ENCODE measurements around the gene SLC25A45. TPM values are rescaled to one million over a fixed set of nuclear protein-coding genes. Genes with fewer than 3 reads are reported as not detected.

The SLC25A45 gene
- total RNA-seq, 1 donor from 2014 or later, result 7.1 TPM

DNA sequence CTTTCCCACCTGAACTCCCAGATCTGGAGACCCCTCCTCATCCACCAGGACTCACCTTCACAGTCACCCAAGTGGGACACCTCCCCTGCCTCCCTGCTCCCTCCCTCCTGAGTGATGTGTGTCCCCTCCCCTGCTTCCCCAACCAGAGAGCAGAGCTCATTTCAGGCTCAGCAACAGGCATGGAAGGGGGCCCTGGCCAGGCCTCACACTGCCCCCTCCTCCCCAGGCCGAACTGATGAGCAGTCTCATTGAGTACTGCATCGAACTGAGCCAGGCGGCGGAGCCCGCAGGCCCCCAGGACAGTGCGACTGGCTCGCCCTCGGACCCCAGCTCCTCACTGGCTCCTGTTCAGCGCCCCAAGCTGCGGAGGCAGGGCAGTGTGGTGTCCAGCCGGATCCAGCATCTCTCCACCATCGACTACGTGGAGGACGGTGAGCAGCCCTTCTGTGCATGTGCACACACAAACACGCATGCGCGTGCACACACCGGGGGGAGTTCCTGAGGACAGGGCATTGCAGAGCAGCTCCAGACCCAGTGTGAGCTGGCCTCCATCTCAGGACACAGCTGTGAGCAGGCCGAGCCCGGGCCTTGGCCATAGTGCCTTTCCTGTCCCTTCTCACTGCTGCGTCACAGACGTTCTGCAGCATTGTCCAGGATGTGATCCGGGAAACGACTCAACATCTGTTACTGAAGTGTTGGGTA, 22.3 kb upstream of the SLC25A45 start:
- DNase-seq (ENCODE audit: low spot score), result no peak

DNA sequence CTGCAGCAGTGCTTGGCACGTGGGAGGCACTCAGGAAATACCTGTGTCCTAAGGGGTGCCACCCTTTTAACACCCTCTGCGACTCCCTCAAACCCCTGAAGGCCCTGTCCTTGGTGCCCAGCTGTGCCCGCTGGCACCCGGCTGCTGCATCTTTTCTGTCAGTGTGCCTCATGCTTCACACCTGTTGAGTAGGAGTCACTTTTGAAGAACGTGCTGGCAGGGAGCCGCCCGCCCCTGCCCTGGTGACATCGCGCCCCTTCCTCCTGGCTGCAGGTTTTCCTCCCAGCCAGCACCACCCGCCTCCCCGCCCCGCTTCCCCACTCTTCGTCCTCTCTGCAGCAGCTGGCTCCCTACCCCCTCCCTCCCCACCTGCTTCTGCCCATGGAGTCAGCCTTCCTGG, 21.8 kb upstream of the SLC25A45 start:
- no peak for DNase-seq (ENCODE audit: low spot score)

DNA sequence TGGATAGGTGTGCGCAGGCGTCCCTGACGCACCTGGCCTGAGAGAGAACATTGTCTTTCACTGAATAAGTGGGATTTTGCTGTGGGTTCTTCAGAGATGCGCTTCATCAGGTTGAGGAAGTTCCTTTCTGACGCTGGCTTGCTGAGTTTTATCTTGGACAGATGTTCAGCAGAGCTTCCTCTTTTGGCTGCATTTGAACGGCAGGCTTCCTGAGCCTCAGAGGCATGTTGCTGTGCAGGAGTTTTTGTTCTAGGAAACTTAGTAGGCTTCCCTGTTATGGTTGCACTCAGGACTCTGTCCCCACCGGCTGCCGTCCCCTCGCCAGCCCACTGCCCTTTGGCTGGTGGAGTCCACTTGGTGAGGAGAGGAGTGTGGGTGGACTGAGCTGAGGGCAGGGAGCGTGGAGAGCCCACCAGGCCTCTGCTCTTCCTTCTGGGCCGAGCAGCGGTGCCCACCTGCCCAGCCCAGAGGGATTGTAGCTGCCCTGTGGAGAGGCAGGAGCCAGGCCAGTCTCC, 21.2 kb upstream of the SLC25A45 start:
- no peak for DNase-seq (ENCODE audit: low spot score)

DNA sequence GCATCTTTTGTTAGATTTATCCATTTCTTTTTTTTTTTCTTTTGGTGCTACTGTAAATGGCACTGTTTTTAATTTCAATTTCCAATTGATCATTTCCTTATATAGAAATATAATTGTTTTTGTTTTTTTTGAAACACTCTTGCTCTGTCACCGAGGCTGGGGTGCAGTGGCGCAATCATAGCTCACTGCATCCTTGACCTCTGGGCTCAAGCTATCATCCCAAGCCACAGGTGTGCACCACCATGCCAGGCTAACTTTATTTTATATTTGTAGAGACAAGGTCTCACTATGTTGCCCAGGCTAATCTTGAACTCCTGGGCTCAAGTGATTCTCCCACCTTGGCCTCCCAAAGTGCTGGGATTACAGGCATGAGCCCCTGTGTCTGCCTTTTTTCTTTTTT, 20.3 kb upstream of the SLC25A45 start:
- DNase-seq (ENCODE audit: low spot score), result no peak

GRCh38 chr11:65401803-65402248, 19.4 kb upstream of the SLC25A45 start:
- DNase-seq (ENCODE audit: low spot score), result no peak

GRCh38 chr11:65401073-65401802, 18.8 kb upstream of the SLC25A45 start:
- DNase-seq (ENCODE audit: low spot score), result no peak

GRCh38 chr11:65400307-65401072, 18.0 kb upstream of the SLC25A45 start:
- no peak for DNase-seq (ENCODE audit: low spot score)

GRCh38 chr11:65399845-65400244, 17.4 kb upstream of the SLC25A45 start:
- DNase-seq (ENCODE audit: low spot score), result no peak

DNA sequence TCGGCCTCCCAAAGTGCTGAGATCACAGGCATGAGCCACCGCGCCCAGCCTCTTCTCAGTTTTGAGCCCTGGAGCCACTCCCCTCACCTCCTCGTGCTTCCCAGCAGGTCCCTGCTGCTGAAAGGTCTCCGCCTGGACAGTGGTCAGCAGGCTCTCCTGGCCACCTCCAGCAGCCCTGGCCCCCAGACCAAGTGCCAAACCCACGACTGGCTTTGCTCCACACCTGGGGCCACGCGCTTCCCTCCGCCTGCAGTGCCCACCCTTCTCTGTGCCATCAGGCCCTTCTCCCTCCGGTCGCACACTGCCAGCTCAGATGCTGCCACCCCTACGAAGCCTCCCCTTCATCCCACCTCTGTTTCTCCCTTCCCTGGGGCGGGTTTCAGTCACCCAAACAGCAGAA, 16.8 kb upstream of the SLC25A45 start:
- no peak for DNase-seq (ENCODE audit: low spot score)

DNA sequence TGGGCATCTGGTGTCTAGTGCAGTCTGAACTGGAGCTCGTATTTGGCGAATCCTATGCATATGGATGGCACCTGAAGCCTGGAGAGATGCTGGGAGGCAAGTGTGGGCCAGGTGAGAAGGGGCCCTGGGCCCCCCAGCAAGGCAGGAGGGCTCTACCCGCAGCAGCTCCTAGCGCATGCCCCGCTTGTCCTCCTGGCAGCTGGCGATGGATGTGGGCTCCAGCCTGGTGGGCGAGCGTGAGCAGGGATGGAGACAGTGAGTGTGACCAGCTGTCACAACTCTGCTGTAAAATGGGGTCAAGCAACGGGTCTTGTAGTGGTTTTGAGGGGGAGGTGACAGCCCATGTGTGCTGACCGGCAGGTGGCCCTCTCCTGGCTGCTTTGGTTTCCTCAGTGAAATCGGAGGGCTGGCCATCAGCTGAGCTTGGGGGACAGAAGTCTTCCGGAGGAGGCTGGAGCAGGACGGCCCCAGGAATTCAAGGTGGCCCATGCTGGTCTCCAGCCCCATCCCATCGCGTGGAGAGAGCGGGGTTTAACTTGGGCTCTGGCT, 16.0 kb upstream of the SLC25A45 start:
- no peak for DNase-seq (ENCODE audit: low spot score)

DNA sequence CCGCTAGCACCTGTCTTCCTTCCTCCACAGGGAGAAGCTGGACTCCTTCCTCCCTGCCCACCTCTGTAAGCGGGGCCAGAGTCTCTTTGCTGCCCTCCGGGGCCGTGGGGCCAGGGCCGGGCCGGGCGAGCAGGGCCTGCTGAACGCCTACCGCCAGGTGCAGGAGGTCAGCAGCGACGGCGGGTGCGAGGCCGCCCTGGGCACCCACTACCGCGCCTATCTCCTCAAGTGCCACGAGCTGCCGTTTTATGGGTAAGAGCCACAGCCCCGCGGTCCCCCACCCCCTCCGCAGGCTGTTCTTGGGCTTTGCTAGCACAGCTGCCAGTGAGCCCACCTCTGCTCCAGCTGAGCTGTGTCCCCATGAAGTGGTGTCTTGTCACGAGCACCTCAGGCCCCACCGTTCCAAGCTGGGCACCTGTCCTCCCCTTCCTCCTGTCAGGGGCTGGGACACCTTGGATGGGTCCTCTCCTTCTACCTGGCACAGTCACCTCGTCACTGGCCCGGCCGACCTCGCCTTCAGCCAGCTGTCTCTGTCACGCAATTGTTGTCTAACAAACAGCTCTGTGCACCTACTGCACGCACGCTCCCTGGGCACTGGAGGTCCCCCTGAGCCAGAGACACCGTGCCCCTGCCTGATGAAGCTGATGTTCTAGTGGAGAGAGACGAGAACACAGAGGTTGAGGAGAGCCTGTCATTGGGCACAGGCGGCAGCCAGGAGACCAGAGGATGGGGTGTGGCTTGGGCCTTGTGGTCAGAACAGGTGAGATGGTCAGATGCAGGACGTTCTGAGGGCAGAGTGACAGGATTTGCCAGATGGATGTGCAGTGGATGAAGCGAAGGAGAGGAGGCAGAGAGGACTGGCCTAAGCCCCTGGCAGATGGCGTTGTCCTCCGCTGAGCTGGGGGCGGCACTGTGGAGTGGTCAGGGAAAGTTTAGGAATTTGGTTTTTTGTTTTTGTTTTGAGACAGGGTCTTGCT, 14.6 kb upstream of the SLC25A45 start:
- DNase-seq (ENCODE audit: low spot score), result no peak

- DNase-seq (ENCODE audit: low spot score), result no peak
Observed at GRCh38 chr11:65395961-65396530, 13.6 kb upstream of the SLC25A45 start.

DNA sequence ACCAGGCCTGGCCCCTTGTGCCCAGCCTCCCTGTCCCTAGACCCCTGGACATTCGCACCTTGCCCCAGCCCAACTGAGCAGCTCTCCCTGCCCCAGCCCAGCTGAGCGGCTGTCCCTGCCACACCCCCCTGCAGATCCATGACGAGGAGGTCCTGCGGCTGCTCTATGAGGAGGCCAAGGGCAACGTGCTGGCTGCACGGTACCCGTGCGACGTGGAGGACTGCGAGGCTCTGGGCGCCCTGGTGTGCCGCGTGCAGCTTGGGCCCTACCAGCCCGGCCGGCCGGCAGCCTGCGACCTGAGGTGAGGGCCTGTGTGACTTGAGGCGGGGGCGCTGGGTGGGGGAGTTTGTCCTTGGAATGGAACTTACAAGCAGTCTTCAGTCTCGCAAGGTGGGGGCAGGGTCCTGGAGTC, 11.7 kb upstream of the SLC25A45 start:
- no peak for DNase-seq (ENCODE audit: low spot score)

- no peak for DNase-seq (ENCODE audit: low spot score)
Observed at GRCh38 chr11:65393513-65394079, 11.2 kb upstream of the SLC25A45 start.

GRCh38 chr11:65392899-65393298, 10.5 kb upstream of the SLC25A45 start:
- no peak for DNase-seq (ENCODE audit: low spot score)

GRCh38 chr11:65392186-65392829, 9.9 kb upstream of the SLC25A45 start:
- DNase-seq (ENCODE audit: low spot score), result no peak

- DNase-seq (ENCODE audit: low spot score), result no peak
Observed at GRCh38 chr11:65390996-65391395, 8.6 kb upstream of the SLC25A45 start.

DNA sequence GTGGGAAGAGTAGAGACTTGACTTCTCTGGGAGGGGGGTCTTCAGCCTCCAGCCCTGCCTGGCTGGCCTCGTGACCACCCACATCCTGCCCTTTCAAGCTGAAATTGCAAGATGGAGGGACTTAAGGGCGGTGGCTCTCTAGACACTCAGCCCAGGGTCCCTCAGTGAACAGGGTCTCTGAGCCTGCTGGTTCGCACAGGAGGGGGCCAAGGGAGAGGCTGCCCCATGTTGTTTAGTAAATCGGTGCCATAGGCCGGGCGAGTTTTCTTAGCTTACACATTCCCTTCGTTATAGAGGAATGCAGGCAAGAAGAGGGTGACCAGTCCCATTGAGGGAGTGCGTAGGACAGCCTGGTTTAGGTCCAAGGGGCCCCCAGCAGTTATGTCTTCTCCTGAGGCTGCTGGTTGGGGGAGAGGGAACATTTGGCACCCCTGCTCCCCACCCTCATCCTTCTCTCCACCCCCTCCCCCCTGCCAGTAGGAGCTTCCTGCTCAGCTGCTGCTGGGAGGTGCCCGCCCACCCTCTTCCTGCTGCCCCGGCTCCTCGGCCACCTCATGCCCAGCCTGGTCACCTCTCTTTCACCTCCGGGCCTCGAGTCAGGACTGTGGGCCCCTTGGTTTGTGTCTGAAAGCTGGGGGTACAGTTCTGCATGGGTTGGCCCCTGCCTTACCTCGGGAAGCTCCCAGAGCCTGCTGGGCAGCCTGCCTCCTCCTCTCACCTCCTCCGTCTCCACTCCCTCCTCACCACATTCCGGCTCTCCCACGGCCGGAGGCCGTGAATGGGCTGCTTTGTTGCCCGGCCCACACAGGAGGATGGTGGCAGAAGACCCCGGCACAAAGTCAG, 7.9 kb upstream of the SLC25A45 start:
- DNase-seq (ENCODE audit: low spot score), result no peak
